Iris pigment epithelial cell (primary cell): ENCODE results near the gene PLEKHN1.
A peak's percentile ranks its signal among the peaks of the same experiment; 100 is the strongest.

Experiments used
- DNase-seq: peaks from one replicate; pipeline ENCODE4 v3.0.0-alpha.2; 2011; ENCODE audit warnings: low read depth

Gene PLEKHN1

GRCh38 chr1:1024771-1025699 is 58.8 kb downstream of the PLEKHN1 start:
- peak; percentile 33 for DNase-seq
